Ishikawa (cell line): ENCODE results near the gene RFFL.

Experiments
- CEBPB ChIP-seq: IDR thresholded peaks from 2 replicates; pipeline ENCODE4 v1.6.1; 2012
- CREB1 ChIP-seq: IDR thresholded peaks from 2 replicates; pipeline ENCODE4 v1.6.1; 2012; ENCODE audit warnings: low read depth
- EGR1 ChIP-seq: IDR thresholded peaks from 2 replicates; pipeline ENCODE4 v1.6.1; 2012
- EP300 ChIP-seq: IDR thresholded peaks from 2 replicates; pipeline ENCODE4 v1.6.1; 2012; ENCODE audit warnings: borderline replicate concordance
- FOXM1 ChIP-seq: IDR thresholded peaks from 2 replicates; pipeline ENCODE4 v1.6.1; 2012; ENCODE audit warnings: low read depth, borderline replicate concordance
- NFIC ChIP-seq: IDR thresholded peaks from 2 replicates; pipeline ENCODE4 v1.6.1; 2012
- RAD21 ChIP-seq: IDR thresholded peaks from 2 replicates; pipeline ENCODE4 v1.6.1; 2012; ENCODE audit warnings: low read depth
- TAF1 ChIP-seq: IDR thresholded peaks from 2 replicates; pipeline ENCODE4 v1.6.1; 2012; ENCODE audit warnings: low read depth, mild to moderate bottlenecking
- TCF12 ChIP-seq: IDR thresholded peaks from 2 replicates; pipeline ENCODE4 v1.6.1; 2012; ENCODE audit warnings: low read depth
- TEAD4 ChIP-seq: IDR thresholded peaks from 2 replicates; pipeline ENCODE4 v1.6.1; 2012
- USF1 ChIP-seq: IDR thresholded peaks from 2 replicates; pipeline ENCODE4 v1.6.1; 2012
- YY1 ChIP-seq: IDR thresholded peaks from 2 replicates; pipeline ENCODE4 v1.6.1; 2012; ENCODE audit warnings: low read depth
- ZBTB7A ChIP-seq: IDR thresholded peaks from 2 replicates; pipeline ENCODE4 v1.6.1; 2012; ENCODE audit warnings: low read depth
- TF ChIP-seq, protein P1 (sequence below): IDR thresholded peaks from 2 replicates; pipeline ENCODE4 v1.6.1; 2012
- TF ChIP-seq, protein P2 (sequence below): IDR thresholded peaks from 2 replicates; pipeline ENCODE4 v1.6.1; 2012; ENCODE audit warnings: low read depth, mild to moderate bottlenecking

The RFFL gene

DNA sequence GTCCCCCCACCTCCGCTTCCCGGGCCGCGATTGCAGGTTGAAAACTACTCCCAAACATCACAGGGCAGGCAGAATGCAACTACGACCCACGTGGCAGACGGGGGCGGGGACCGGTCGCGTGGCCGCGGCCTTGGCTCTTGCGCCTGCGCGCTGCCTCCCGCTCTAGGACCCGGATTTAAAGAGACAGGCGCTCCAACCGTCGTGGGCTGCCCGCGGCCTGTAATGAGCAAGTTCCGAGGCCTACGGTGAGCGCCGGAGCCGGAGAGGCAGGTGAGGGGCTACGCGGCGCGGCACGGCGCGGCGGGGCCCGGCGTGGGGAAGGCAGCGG is 83.2 kb downstream of the RFFL start, which contains the start of gene LIG3:
TSS of gene LIG3 (plus strand) at position 160 of the 328 bp plus-strand sequence. CDS start 2,494 bp downstream, outside the sequence.
- TF ChIP-seq YY1: peak; percentile 4; the same call in 1 of the 2 replicates
- peak; percentile 65; the same call in 1 of the 2 replicates for TF ChIP-seq FOXM1
- TF ChIP-seq, protein P1, sequence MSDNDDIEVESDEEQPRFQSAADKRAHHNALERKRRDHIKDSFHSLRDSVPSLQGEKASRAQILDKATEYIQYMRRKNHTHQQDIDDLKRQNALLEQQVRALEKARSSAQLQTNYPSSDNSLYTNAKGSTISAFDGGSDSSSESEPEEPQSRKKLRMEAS: peak; percentile 98
- TF ChIP-seq TCF12: 0 out of 2 replicates have a peak, but pooled peaks have one; percentile 24
- peak; percentile 62 for TF ChIP-seq TAF1
- no peak for TF ChIP-seq EP300
- TF ChIP-seq CEBPB: no peak
- peak; percentile 92 for TF ChIP-seq USF1
- 0 out of 2 replicates have a peak, but pooled peaks have one; percentile 19 for TF ChIP-seq EGR1

DNA sequence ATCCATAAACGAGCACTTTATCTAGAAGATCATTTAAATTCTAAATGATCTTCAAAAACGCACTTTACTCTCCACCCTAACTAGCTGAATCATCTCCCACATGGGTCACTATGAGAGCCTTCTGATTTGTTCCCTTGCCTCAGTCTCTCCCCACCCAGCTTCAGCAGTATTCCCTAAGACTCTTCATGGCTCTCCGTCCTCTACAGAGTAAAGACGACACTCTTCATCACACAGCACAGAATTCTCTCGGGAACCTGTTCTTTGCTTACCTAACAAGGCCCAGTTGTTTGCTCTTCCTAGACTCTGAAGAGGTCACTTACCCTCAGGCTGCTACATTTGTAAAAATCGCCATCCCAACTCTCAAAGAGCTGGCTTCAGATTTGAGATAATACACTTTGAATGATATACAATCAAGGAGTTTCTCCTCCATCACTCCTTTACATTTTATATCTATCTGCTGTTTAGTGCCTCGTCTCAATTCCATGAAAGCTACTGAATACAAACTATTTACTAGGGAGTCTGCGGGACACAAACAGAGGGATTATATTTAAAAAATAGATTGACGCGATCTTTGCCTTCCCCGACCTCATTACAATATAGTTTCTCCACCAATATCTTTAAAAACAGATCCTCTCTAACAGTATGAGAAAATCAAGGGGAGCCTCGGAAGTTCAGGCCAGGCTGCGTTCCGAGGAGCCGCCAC is 83.7 kb downstream of the RFFL start:
- TF ChIP-seq ZBTB7A (no peak), TEAD4 (no peak)

- TF ChIP-seq EGR1: no peak
- no peak for TF ChIP-seq TEAD4
- TF ChIP-seq CEBPB: no peak
- TF ChIP-seq YY1: no peak
- TF ChIP-seq, protein P2, sequence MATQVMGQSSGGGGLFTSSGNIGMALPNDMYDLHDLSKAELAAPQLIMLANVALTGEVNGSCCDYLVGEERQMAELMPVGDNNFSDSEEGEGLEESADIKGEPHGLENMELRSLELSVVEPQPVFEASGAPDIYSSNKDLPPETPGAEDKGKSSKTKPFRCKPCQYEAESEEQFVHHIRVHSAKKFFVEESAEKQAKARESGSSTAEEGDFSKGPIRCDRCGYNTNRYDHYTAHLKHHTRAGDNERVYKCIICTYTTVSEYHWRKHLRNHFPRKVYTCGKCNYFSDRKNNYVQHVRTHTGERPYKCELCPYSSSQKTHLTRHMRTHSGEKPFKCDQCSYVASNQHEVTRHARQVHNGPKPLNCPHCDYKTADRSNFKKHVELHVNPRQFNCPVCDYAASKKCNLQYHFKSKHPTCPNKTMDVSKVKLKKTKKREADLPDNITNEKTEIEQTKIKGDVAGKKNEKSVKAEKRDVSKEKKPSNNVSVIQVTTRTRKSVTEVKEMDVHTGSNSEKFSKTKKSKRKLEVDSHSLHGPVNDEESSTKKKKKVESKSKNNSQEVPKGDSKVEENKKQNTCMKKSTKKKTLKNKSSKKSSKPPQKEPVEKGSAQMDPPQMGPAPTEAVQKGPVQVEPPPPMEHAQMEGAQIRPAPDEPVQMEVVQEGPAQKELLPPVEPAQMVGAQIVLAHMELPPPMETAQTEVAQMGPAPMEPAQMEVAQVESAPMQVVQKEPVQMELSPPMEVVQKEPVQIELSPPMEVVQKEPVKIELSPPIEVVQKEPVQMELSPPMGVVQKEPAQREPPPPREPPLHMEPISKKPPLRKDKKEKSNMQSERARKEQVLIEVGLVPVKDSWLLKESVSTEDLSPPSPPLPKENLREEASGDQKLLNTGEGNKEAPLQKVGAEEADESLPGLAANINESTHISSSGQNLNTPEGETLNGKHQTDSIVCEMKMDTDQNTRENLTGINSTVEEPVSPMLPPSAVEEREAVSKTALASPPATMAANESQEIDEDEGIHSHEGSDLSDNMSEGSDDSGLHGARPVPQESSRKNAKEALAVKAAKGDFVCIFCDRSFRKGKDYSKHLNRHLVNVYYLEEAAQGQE: no peak
- TF ChIP-seq, protein P1: no peak
- no peak for TF ChIP-seq TCF12
- no peak for TF ChIP-seq ZBTB7A
- no peak for TF ChIP-seq RAD21
- TF ChIP-seq TAF1: no peak
- no peak for TF ChIP-seq EP300
- TF ChIP-seq CREB1: no peak
- TF ChIP-seq FOXM1: no peak
Observed at GRCh38 chr17:34979153-34979552, 84.4 kb downstream of the RFFL start.

GRCh38 chr17:34974794-34975785 is 88.4 kb downstream of the RFFL start:
- no peak for TF ChIP-seq TEAD4
- TF ChIP-seq EP300: no peak
- no peak for TF ChIP-seq NFIC
- no peak for TF ChIP-seq FOXM1
- no peak for TF ChIP-seq CEBPB
- TF ChIP-seq, protein P1: no peak
- TF ChIP-seq USF1: no peak
- no peak for TF ChIP-seq ZBTB7A

- TF ChIP-seq FOXM1 (no peak), NFIC (no peak), EP300 (no peak), EGR1 (no peak), YY1 (no peak), CREB1 (no peak), ZBTB7A (no peak), CEBPB (no peak), RAD21 (no peak), TAF1 (no peak), USF1 (no peak), TEAD4 (no peak), TCF12 (no peak)
- TF ChIP-seq, protein P2: no peak
- TF ChIP-seq, protein P1: no peak
Observed at GRCh38 chr17:34974179-34974578, 89.3 kb downstream of the RFFL start.
